Mucosa of gallbladder (tissue), 1 donor: ENCODE measurements around the gene TRIM46. TPM values are rescaled to one million over a fixed set of nuclear protein-coding genes. Genes with fewer than 3 reads are reported as not detected.

Source experiments
- DNase-seq: peaks from one replicate; pipeline ENCODE4 v3.0.0-alpha.2; 2020; ENCODE audit warnings: low spot score
- total RNA-seq: library from RNA; stranded (reverse); gene quantifications from one replicate; pipeline ENCODE4 v1.2.1, GENCODE V29; 2021
- donor health status: DM: no; HTN: no; CAD: no.

The TRIM46 gene
- 0.83 TPM for total RNA-seq

- DNase-seq: no peak
Observed at GRCh38 chr1:155173478-155174323, at the start of gene TRIM46. Gene TRIM46, plus strand, starts transcription at chr1:155173849. Its CDS starts 118 bp downstream, at chr1:155173967.

GRCh38 chr1:155124503-155125463, 48.9 kb upstream of the TRIM46 start:
- no peak for DNase-seq

GRCh38 chr1:155125511-155125945, 48.1 kb upstream of the TRIM46 start:
- DNase-seq: no peak

- DNase-seq: peak; percentile 90
Observed at GRCh38 chr1:155125946-155126555, 47.6 kb upstream of the TRIM46 start.

- no peak for DNase-seq
Observed at GRCh38 chr1:155126556-155127104, 47.0 kb upstream of the TRIM46 start.

- DNase-seq: peak; percentile 83
Observed at GRCh38 chr1:155127105-155127966, 46.3 kb upstream of the TRIM46 start, which contains the start of gene EFNA1. Gene EFNA1, plus strand, starts transcription at chr1:155127876. Its CDS starts 102 bp downstream, at chr1:155127978.

GRCh38 chr1:155127967-155128754, 45.5 kb upstream of the TRIM46 start:
- no peak for DNase-seq

- DNase-seq: peak; percentile 72
Observed at GRCh38 chr1:155128755-155129473, 44.7 kb upstream of the TRIM46 start.

GRCh38 chr1:155130272-155131006, 43.2 kb upstream of the TRIM46 start:
- DNase-seq: no peak

- peak; percentile 63 for DNase-seq
Observed at GRCh38 chr1:155131285-155131684, 42.4 kb upstream of the TRIM46 start.

GRCh38 chr1:155131856-155132255, 41.8 kb upstream of the TRIM46 start:
- DNase-seq: no peak

GRCh38 chr1:155133799-155134281, 39.8 kb upstream of the TRIM46 start:
- DNase-seq: no peak

- DNase-seq: no peak
Observed at GRCh38 chr1:155134322-155134721, 39.3 kb upstream of the TRIM46 start.

GRCh38 chr1:155134880-155135414, 38.7 kb upstream of the TRIM46 start:
- peak; percentile 89 for DNase-seq

GRCh38 chr1:155135415-155136028, 38.1 kb upstream of the TRIM46 start, which contains the start of gene SLC50A1:
Gene SLC50A1, plus strand, starts transcription at chr1:155135852. Its CDS starts 60 bp downstream, at chr1:155135912.
- peak; percentile 95 for DNase-seq

GRCh38 chr1:155136748-155137147, 36.9 kb upstream of the TRIM46 start:
- DNase-seq: no peak
